KMS-11 (cell line): ENCODE results near the gene SLC5A2.
"Not testable (repeated sequence)": the region's sequence is repeated elsewhere in the genome, so short reads cannot be mapped to it uniquely, and the experiment has no call there.

ENCODE experiments used
- H2AFZ ChIP-seq: fragments of 200-600 bp; sonication (generic); 2 replicates; pipeline ENCODE4 v1.6.1; 2016; ENCODE audit warnings: antibody characterized with exemption, mixed run types, low read depth
- H3K27ac ChIP-seq: fragments of 200-600 bp; sonication (generic); 2 replicates; pipeline ENCODE4 v1.6.1; 2016; ENCODE audit warnings: mild to moderate bottlenecking, mixed run types
- H3K27me3 ChIP-seq: fragments of 200-600 bp; sonication (generic); 2 replicates; pipeline ENCODE4 v1.6.1; 2017; ENCODE audit warnings: mild to moderate bottlenecking, low read depth, mixed run types, moderate library complexity; ENCODE audit not compliant: insufficient read depth
- H3K36me3 ChIP-seq: fragments of 200-600 bp; sonication (generic); 2 replicates; pipeline ENCODE4 v1.6.1; 2017; ENCODE audit warnings: mild to moderate bottlenecking, mixed run types; ENCODE audit not compliant: insufficient read depth
- H3K4me1 ChIP-seq: fragments of 200-600 bp; sonication (generic); 2 replicates; pipeline ENCODE4 v1.6.1; 2016; ENCODE audit warnings: mild to moderate bottlenecking, low read depth, mixed run types; ENCODE audit not compliant: poor library complexity, severe bottlenecking
- H3K4me2 ChIP-seq: fragments of 200-600 bp; sonication (generic); 2 replicates; pipeline ENCODE4 v1.7.0; 2016; ENCODE audit warnings: mild to moderate bottlenecking, mixed run types
- H3K4me3 ChIP-seq: fragments of 200-600 bp; sonication (generic); IDR thresholded peaks from 2 replicates; pipeline ENCODE4 v1.6.1; 2017; ENCODE audit warnings: low read depth, low read length, mixed read lengths; ENCODE audit not compliant: insufficient read depth
- H3K79me2 ChIP-seq: fragments of 200-600 bp; sonication (generic); 2 replicates; pipeline ENCODE4 v1.6.1; 2016; ENCODE audit warnings: low read depth, mixed run types; ENCODE audit not compliant: insufficient read depth
- H3K9ac ChIP-seq: fragments of 200-600 bp; sonication (generic); 2 replicates; pipeline ENCODE4 v1.6.1; 2016; ENCODE audit warnings: mild to moderate bottlenecking, mixed run types
- H4K20me1 ChIP-seq: fragments of 200-600 bp; sonication (generic); 2 replicates; pipeline ENCODE4 v1.6.1; 2016; ENCODE audit warnings: mild to moderate bottlenecking, mixed run types; ENCODE audit not compliant: insufficient read depth
- TF ChIP-seq, protein P1 (sequence below): fragments of 200-600 bp; sonication (generic); conservative IDR thresholded peaks from 2 replicates; pipeline ENCODE4 v1.6.1; 2017; ENCODE audit warnings: low read depth, mild to moderate bottlenecking, antibody characterized with exemption, low read length, moderate library complexity, mixed read lengths

The SLC5A2 gene

DNA sequence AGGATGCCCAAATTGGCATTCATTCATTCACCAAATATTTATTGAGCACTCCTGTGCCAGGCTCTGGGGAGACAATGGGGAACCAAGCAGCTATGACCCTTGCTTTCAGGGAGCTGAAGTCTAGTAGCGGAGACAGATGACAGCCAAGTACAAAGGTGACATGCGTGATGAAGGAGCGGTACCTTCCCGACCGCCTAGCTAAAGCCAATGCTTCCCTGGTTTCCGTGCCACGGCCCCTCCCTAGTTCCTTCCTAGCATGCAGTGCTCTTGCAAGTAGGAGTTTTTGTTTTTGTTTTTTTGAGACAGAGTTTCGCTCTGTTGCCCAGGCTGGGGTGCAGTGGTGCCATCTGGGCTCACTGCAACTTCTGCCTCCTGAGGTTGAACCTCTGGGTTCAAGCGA, 3.2 kb upstream of the SLC5A2 start:
- peaks cover 5% of the 10 kb centered on the region for H3K4me1 ChIP-seq

DNA sequence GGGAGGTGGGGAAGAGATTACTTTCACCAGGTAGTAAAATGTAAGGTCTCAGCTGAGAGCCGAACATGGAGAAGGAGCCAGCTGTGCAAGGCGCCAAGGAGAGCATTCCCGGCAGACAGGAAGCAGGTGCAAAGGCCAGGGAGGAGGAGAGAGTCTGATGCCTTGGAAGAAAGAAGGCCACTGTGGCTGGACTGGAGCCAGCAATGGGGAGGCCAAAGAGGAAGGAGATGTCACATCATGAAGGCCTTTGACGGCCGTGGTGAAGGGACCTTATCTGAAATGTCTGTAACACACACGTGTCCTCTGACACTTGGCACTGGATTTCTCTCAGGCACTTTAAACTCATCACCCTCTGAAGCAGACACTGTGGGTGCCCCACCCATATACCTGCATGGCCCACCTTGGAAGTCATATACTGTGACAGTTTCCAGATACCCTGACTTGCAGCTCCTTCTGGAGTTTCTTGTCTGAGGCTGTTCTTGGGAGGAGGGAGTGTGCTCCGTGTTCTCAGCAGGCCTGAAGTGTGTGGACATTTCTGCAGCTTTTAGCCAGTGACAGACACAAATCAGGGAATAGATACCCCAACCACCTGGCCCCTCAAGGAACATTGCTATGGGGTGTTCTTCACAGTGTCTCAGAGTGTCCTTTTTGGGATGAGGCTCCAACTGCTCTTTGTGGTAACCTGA, 1.9 kb upstream of the SLC5A2 start:
- Histone ChIP-seq H3K79me2 (no peaks in the 10 kb centered on the region), H4K20me1 (no peaks in the 10 kb centered on the region), H3K27me3 (no peaks in the 10 kb centered on the region), H3K4me2 (no peak overlapping the region), H3K27ac (no peak overlapping the region), H2AFZ (no peak overlapping the region), H3K36me3 (no peaks in the 10 kb centered on the region), H3K9ac (no peak overlapping the region), H3K4me1 (peaks cover 5% of the 10 kb centered on the region), H3K4me3 (no peak overlapping the region)
- TF ChIP-seq, protein P1, sequence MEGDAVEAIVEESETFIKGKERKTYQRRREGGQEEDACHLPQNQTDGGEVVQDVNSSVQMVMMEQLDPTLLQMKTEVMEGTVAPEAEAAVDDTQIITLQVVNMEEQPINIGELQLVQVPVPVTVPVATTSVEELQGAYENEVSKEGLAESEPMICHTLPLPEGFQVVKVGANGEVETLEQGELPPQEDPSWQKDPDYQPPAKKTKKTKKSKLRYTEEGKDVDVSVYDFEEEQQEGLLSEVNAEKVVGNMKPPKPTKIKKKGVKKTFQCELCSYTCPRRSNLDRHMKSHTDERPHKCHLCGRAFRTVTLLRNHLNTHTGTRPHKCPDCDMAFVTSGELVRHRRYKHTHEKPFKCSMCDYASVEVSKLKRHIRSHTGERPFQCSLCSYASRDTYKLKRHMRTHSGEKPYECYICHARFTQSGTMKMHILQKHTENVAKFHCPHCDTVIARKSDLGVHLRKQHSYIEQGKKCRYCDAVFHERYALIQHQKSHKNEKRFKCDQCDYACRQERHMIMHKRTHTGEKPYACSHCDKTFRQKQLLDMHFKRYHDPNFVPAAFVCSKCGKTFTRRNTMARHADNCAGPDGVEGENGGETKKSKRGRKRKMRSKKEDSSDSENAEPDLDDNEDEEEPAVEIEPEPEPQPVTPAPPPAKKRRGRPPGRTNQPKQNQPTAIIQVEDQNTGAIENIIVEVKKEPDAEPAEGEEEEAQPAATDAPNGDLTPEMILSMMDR: no peak

More for the DNA sequence above, 3.2 kb upstream of the SLC5A2 start:
- Histone ChIP-seq H3K79me2 (no peaks in the 10 kb centered on the region), H2AFZ (no peak overlapping the region), H3K4me2 (no peak overlapping the region), H4K20me1 (no peaks in the 10 kb centered on the region), H3K27ac (no peak overlapping the region), H3K27me3 (no peaks in the 10 kb centered on the region), H3K9ac (no peak overlapping the region), H3K4me3 (no peak overlapping the region), H3K36me3 (no peaks in the 10 kb centered on the region)
- TF ChIP-seq, protein P1: no peak

DNA sequence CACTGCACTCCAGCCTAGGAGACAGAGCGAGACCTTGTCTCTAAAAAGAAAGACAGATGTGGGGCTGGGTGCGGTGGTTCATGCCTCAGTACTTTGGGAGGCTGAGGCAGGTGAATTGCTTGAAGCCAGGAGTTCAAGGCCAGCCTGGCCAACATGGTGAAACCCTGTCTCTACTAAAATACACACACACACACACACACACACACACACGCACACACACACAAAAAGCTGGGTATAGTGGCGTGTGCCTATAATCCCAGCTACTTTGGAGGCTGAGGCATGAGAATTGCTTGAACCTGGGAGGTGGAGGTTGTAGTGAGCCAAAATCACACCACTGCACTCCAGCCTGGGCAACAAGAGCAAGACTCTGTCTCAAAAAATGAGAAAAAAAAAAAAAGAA, 1.1 kb downstream of the SLC5A2 start:
- H3K36me3 ChIP-seq, H3K4me1 ChIP-seq, H3K79me2 ChIP-seq, H3K27ac ChIP-seq, H2AFZ ChIP-seq, H3K4me3 ChIP-seq, H3K9ac ChIP-seq, H3K27me3 ChIP-seq, H3K4me2 ChIP-seq, H4K20me1 ChIP-seq: not testable (repeated sequence)

DNA sequence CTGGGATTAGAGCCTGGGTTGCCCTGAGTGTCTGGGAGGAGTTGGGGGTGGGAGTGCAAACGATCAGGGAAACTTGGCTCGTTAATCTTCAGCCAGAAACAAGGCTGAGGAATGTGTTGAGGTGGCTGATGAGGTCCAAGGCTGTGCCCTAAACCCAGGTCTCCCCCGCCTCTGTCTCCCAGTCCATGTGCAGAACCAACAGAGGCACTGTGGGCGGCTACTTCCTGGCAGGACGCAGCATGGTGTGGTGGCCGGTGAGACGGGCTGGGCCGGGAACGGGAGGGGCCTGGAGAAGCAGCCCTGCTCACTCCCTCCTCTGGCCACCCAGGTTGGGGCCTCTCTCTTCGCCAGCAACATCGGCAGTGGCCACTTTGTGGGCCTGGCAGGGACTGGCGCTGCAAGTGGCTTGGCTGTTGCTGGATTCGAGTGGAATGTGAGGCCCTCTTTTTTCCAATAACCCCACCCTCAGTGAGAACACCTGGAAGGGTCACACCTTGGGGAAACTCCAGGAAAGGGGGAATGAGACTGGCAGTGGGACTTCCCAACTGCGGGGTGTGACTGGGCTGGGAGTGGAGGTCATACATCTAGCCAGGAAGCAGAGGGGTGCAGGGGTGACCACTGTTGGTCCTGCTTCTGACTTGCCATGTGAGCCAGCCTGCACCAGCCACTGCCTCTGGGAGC, 1.7 kb downstream of the SLC5A2 start:
- Histone ChIP-seq H3K4me1 (no peaks in the 10 kb centered on the region), H3K27me3 (no peaks in the 10 kb centered on the region), H3K79me2 (no peaks in the 10 kb centered on the region), H2AFZ (no peak overlapping the region), H3K36me3 (no peaks in the 10 kb centered on the region), H3K27ac (no peak overlapping the region), H3K4me3 (no peak overlapping the region), H3K9ac (no peak overlapping the region), H4K20me1 (no peaks in the 10 kb centered on the region), H3K4me2 (no peak overlapping the region)
- TF ChIP-seq, protein P1: no peak

DNA sequence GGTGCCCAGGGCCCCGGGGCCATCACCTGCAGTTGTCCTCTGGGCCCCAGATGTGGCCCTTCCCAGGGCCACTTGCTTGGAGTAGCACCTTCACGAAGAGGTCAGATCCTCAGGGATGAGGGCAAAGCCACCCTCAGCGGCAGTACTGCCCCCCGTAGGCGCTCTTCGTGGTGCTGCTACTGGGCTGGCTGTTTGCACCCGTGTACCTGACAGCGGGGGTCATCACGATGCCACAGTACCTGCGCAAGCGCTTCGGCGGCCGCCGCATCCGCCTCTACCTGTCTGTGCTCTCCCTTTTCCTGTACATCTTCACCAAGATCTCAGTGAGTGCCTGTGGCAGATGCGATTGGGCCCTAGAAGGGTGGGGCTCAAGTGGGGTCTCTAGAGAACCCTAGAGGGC, 2.6 kb downstream of the SLC5A2 start:
- H4K20me1 ChIP-seq: no peaks in the 10 kb centered on the region
- no peaks in the 10 kb centered on the region for H3K36me3 ChIP-seq
- H3K4me2 ChIP-seq: no peak overlapping the region
- TF ChIP-seq, protein P1: no peak
- no peak overlapping the region for H3K27ac ChIP-seq
- H3K4me3 ChIP-seq: no peak overlapping the region
- no peaks in the 10 kb centered on the region for H3K27me3 ChIP-seq
- no peaks in the 10 kb centered on the region for H3K4me1 ChIP-seq
- H3K9ac ChIP-seq: no peak overlapping the region
- no peak overlapping the region for H2AFZ ChIP-seq
- H3K79me2 ChIP-seq: no peaks in the 10 kb centered on the region
